Stimulated activated CD8-positive, alpha-beta memory T cell treated with anti-CD3 and anti-CD28 coated beads, Interleukin-7, amount 100 ng/mL, for 1 hour (primary cell): ENCODE data around the gene MET.
"Not testable (repeated sequence)": the region's sequence is repeated elsewhere in the genome, so short reads cannot be mapped to it uniquely, and the experiment has no call there.

ENCODE experiments used
- DNase-seq, 2 donors: peaks; one replicate each; pipeline ENCODE4 v3.0.0-alpha.2; 2020; ENCODE audit warnings: low read depth in 2 of 2

The MET gene

DNA sequence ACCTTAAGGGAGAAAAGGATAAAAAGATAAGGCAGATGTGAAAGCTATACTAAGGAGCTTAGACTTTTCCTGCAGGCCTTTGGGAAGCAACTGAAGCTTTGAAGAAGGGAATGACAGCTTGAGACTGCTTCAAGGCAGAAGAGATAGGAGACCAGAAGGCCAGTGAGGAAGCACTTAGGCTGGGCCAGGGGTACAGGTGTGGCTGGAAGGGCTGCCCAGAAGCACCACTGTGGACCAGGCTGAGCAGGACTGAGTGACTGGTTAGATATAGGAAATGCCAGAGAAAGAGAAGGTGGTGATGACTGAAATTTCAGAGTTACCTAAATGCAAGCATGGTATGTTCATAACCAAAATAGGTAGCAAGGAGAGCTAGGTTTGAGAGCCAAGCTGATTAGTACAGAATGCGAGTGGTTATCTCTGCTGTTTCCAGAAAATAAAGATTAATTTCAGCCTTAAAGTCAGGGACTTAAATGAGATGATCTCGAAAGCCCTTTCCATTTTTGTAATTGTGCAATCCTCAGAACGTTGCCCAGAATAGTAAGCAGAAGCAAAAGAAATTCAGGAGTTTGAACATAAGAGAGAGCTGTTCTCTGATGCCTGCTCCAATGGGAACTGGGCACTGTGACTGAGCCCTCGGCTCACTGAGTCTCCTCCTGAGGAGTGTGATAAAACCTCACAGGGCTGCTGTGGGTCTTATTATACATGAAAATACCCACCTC, 54.9 kb downstream of the MET start:
- no peak for DNase-seq

DNA sequence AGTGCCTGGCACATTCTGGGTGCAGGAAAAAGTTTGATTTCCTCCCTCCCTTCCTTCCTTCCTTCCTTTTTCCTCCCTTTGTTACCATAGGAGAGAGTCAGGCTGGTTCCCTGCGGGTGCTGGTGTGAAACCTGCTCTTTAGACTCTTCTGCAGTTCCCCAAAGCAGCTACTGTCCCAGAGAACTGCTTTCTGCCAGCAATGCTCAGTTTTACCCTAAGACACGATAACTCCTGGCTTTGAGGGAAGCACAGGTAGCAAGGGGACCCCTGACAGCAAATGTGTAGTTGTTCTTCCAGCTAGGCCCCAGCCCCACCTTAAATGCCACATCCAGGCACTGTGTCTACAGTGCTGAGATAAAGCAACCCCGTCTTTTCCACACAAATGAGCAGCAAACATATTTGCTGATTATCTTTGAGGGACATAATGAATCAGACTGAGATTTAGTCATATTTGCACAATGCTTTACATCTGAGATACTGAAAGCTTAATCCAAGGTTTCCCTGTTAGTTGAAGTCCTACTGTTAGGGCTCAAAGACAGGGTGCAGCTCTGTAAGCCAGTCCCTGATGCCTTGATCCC, 55.5 kb downstream of the MET start:
- no peak for DNase-seq

DNA sequence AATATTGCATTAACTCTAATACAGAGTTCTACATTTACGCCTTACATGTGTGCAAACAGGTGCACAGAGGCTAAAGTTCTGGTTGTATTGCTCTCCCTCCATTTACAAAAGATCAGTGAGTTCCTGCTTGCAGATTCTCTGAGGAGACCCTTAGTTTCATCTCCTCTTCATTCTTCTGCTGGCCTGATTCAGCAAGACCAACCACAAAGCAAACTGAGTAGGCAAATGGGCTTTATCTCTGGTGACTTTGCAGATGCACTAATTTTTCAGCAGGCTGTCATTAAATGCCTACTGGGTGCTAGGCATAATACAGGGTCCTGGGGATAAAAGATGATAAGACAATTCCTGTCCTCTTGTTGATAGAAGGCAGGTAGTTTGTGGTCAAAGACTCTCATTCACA, 56.4 kb downstream of the MET start:
- DNase-seq: no peak

DNA sequence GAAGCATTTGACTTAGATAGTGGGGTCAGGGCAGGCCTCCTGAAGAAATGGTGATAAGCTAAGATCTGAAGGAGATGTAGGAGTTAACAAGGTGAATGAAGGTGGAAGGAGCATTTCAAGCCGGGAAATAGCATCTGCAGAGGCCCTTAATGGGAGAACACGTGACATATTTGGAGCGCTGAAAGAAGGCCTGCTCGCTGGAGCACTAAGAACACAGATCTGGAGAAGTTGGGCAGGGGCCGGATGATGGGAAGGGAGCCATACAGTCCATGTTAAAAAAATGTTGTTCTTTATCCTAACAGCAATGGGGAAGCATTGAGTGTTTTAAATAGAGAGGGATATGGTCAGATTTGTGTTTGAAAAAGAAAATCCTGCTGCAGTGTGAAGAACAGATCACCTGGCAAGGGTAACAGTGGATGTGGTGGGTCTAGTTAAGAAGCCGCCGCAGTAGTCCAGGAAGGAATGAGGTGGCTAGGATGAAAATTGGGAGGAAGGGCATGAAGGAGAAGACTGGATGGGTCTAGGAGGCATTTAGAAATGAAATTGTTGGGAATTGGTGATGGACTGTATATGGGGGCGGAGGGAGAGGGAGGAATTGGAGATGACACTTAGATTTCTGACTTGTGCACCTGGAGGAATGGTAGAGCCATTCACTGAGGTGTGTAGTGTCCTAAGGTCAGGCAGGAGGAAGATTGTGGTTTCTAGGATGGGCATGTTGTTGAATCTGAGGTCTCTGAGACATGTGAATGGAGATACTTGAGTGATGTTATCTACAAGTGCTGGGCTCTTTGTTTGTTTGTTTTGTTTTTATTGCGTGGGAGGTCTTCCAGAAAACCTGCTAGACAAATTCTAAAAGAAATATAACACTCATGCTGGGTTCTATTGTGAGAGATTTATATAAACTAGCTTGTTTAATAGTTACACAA, 58.4 kb downstream of the MET start:
- DNase-seq: no peak

DNA sequence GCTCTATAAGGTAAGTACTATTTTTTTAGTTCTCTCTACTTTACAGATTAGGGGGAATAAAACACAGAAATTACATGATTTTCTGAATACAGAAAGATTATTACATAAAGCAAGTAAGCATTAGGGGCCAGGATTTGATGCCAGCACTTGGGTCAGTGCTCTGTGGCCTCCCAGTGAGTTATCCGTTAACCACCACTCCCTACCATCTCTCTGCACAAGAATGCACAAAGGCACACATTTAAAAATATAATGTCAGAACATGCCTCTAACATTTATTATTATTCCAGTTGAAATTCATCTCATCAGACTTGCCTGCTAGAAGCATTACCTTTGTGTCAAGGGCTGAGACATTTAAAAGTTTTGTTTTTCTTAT, 59.0 kb downstream of the MET start:
- DNase-seq: no peak

DNA sequence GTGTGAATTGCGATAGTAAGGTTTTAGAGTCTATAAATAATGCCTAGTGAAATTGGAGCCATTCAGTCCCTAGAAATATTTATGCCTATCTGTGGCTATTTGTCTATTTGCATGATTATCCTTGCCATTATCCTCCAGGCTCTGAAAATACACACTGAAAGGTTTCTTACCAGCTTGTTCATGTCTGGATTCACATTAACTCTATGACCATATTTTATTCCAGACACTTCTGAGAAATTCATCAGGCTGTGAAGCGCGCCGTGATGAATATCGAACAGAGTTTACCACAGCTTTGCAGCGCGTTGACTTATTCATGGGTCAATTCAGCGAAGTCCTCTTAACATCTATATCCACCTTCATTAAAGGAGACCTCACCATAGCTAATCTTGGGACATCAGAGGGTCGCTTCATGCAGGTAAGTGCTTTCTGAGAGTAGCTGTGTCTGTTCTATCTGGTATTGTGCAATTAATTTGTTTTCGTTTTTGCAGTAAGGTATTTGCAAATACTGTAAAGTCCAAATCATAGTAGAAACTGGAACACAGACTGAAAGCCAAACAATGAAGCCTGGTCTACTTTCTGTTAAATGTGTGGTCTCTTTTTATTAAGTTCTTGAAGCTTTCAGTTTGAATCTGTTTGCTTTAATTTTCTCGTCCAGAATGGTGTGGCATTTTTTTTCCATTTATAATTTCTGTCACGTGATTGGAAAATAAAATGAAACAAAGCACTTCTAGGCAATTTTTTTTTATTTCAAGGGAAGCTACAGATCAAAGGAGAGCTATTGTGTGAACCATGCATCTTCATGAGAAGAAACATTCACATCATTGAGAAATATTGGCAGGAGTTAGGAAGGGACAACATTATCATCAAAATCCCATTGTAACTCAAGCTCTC, 59.7 kb downstream of the MET start:
- no peak for DNase-seq

DNA sequence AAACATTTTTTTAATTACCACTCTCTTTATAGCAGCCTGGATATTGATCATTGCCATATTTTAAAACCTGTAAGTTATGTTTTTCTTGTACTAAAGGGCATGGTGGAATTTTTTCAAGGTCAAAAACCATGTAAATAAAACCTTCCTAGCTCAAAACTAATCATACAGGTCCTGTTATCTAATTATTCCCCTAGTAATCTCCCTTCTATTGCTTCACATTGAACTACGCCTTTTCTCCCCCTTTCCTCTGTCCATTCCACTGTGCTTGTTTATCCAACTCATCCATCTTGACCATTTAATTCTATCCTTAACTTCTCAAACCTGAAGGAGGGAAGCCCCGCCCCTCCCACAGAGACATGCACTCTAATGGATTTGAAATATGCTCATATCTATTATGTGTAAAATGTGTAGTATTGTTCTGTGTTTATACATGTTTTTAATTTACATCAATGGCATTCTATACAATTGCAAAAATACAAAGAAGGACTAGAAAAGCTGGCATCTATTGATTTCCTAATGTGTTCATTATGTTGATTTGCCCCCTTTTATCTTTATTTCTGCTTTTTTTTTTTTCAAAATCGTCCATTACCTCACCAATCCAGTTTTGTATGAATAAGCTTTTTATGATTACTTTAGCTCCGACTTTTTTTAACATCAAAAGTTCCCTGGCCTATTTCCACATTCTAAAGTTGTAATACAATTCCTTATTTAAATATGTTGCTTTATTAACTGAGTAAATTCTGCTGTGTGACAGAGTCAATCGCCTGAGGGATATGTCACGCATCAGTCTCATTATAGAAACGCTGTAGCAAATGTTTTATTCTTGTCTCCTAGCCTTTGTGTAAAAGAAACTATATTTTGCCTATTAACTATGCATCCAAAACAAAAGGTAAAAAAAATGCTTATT, 61.0 kb downstream of the MET start:
- no peak for DNase-seq

DNA sequence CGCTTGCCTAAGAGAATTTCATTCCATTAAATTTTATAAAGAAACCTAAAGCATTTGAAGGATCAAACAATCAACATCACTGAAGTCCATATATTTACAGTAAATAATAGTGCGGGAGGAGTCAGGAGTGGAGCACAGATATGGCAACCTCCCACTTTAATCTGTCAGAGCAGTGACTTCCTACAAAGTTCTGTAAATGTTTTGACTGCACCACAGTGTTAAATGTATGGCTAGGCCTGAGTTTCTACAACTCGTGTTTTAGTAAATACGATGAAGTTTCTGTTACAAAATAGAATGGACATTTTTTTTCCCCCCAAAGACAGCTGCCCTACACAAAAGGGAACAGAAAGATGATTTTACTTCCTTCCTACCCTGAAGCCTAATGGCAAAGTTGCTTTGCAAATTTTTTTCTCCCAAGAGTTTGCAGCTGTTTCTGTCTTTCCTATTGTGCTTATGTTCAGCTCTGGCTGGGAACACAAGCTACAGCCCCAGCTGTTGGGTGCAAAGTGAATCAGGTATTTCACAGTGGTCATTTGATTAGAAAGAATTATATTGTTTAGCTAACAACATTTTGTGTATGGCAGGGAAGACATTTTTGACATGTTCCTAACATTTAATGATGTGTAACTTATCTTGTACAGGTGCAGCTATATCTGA, 62.1 kb downstream of the MET start:
- DNase-seq: no peak

DNA sequence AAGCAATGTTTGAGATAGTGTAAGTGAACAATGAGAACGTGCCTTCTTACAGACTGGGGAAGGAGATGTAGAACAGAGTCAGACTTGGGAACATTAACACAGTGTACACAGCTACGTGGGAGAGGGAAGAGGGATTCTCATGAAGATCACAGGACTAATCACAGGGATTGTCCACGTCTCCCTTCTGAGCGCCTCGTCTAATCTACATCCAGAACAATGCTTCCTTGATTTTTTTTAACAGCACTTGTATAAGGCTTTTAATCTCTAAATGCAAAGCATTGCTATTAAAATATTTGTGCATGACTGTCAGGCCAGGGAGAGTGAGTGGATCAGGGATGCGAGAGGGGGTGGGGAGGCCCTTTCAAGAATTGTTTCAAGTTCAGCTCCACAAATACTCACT, 62.7 kb downstream of the MET start:
- DNase-seq: no peak

DNA sequence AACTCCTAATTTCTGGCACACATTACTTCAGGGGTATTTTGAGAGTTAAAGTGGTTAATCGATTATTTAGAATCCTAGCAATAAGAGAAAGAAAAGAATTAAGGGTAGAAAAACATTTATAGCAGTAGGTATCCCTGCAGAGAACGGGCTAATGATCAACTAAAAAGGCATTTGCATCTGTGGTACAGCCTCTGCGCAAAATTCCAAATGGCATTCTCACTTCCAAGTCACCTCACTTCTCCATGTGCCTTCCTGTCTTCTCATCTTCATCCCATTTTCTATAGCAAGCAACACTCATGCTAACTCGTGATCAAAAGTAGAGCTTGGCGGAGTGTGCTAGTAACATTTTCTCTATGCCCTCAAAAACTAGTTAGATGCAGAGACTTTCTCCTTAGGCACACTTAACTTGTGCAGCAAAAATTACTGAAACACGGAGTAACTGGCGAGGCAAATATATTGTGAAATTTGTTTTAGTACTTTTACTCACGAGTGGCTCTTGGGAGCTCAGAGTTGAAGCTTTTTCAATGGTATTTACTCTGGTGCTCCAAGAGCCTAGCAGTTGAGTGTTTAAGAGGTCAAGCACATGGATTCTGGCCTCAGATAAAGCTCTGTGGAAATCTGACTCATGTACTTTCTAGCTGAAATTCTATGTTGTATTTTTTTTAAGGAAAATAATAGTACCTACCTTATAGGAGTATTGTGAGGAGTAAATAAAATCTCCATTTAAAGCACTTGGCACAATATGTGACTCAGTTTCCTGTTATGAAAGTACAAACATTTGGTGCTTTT, 65.1 kb downstream of the MET start:
- no peak for DNase-seq

DNA sequence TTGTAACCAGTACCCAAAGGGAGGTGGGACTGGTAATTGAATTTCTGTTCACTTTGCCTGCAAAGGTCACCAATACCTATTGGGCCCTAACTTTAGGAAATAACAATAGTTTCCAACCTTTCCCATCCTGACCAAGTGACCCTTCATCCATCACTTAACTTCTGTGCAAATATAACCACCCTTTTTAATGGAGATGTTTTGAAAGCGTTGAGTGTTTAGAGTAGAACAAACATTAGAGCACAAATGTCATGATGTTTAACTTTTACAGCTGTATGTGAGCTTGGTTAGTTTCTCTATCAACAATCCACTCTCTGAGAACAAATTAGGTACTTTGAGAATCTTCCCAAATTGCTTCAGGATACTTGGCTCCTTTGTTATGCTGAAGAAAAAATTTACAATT, 66.4 kb downstream of the MET start:
- DNase-seq: no peak

DNA sequence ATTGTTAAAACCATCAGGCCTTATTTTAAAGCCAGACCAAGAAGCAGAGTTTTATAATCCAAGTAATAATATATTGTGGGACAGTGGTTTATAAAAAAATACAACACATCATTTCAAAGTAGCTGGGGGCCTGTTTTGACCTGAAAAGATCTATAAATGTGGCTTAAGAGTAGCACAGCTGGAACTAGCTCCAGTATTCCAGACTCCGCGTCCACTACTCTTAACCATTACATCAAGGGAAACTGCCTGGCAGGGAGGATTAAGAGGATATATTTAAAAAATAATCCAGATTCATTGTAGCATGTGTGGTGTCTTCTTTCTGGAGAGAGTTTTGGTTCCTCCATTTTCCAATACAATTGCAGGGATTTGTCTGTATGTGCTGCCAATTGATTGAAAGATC, 67.3 kb downstream of the MET start:
- no peak for DNase-seq

DNA sequence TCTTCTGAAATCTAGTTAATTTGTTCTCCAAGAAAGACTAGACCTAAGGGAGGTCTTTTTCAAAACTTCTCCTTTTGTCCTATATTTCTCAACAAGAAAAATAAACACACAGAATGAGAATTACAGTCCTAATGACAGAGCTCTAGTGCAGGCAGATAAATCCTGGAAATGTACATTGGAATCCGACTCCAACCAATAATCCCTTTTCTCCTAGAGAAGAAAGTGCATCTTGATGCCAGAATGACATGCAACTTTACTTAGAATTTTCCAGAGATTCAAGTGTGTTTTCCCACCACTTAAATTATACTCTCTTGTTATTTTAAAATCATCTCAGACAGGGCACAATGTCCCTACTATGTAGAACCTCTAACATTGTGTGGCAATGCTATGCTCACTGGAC, 68.2 kb downstream of the MET start:
- DNase-seq: no peak

DNA sequence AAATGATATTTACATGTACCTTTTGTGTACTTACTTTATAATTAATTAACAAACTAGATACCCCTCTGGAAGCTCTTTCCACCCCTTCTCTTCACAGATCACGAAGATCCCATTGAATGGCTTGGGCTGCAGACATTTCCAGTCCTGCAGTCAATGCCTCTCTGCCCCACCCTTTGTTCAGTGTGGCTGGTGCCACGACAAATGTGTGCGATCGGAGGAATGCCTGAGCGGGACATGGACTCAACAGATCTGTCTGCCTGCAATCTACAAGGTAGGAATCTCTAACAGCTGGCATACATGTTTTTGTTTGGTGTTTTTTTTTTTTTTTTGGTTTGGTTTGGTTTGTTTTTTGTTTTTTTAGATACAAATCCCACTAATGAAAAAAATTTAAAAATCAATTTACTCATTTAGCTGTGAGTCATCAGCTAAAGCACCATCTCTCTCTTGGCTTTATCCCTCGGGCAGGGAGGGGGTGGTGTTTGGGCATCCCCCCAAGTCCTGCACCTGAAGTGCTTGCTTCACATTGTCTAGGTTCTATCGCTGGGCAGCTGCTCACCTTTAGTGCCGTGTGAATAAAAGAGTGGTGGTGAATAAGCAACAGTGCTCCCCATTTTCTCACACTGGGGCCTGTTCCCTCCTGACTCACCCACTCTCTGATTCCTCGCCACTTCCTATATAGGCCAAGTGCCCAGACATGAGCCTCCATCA, 68.9 kb downstream of the MET start:
- DNase-seq: no peak

DNA sequence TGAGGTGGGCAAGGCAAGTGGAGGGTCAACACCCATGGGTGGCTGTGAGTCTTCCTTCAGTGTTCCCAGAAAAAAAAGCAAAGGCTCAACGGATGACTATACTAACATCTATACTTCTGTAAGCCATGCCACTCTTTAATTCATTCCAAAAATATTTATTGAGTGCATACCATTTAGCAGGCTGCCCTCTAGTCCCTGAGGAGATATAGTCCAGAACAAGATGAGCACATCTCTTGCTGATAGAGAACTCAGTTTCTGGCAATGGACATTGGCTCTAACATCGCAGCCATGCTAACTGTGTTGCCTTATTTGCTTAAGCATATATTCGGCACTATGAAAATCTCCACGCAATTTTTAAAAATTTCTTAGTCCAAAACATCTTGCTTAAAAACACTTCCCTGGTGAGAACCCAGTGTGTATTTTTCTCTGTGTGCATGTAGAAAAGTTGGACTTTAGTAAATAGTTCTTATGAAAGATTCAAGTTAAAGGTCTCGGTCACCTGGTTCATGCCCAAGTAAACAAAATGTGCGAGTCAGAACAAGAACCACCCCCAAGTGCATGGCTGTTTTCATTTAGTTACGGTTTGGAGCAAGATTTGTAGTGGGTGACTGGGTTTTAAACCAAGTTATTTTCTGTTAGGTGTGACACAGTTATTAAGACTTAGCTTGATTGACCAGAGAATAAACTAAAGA, 69.8 kb downstream of the MET start:
- no peak for DNase-seq

DNA sequence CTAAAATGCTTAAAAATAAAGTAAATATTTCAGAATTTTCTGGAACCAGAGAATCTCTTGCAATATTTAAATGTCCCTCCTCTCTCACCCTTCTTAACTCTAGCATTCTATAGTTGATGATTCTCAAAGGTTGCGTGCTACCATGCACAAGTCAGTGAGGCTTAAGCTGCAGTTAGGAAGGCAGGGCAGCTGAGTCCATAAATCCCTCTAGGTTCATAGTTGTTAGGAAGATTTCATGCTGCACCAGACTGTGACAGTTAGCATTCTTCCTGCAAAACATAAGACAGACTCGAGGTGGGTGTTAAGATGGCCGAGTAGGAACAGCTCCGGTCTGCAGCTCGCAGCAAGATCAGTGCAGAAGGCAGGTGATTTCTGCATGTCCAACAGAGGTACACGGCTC, 70.6 kb downstream of the MET start:
- DNase-seq: no peak

DNA sequence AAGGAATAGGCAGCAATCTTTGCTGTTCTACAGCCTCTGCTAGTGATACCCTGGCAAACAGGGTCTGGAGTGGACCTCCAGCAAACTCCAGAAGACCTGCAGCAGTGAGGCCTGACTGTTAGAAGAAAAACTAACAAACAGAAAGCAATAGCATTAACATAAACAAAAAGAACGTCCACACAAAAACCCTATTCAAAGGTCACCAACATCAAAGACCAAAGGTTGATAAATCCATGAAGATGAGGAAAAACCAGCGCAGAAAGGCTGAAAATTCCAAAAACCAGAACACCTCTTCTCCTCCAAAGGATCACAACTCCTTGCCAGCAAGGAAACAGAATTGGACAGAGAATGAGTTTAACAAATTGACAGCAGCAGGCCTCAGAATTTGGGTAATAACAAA, 71.8 kb downstream of the MET start:
- not testable (repeated sequence) for DNase-seq

DNA sequence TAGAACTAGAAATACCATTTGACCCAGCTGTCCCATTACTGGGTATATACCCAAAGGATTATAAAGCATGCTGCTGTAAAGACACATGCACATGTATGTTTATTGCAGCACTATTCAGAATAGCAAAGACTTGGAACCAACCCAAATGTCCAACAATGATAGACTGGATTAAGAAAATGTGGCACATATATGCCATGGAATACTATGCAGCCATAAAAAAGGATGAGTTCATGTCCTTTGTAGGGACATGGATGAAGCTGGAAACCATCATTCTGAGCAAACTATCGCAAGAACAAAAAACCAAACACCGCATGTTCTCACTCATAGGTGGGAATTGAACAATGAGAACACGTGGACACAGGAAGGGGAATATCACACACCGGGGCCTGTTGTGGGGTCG, 74.4 kb downstream of the MET start:
- not testable (repeated sequence) for DNase-seq
